NCI-H460 (cell line): ENCODE results near the gene KIF5B. TPM values are rescaled to one million over a fixed set of nuclear protein-coding genes. Genes with fewer than 3 reads are reported as not detected.
A peak's percentile ranks its signal among the peaks of the same experiment; 100 is the strongest.
"Not testable (repeated sequence)": the region's sequence is repeated elsewhere in the genome, so short reads cannot be mapped to it uniquely, and the experiment has no call there.

Source experiments
- DNase-seq: peaks from one replicate; pipeline ENCODE4 v3.0.0-alpha.2; 2016; ENCODE audit warnings: low read depth; ENCODE audit errors: extremely low read depth
- total RNA-seq: library from RNA; depleted of rRNA; stranded (reverse); fragments of >200 nt; shearing (Covaris generic); gene quantifications from 2 replicates; pipeline ENCODE4 v1.2.3, GENCODE V29; 2014

The KIF5B gene
- total RNA-seq, 1 experiment from 2014 or later: 135 TPM

GRCh38 chr10:32061440-32061839 lies 5.2 kb upstream of the KIF5B start:
- no peak for DNase-seq

GRCh38 chr10:32060347-32060746 lies 4.1 kb upstream of the KIF5B start:
- no peak for DNase-seq

- no peak for DNase-seq
Observed at GRCh38 chr10:32059472-32059871, 3.2 kb upstream of the KIF5B start.

DNA sequence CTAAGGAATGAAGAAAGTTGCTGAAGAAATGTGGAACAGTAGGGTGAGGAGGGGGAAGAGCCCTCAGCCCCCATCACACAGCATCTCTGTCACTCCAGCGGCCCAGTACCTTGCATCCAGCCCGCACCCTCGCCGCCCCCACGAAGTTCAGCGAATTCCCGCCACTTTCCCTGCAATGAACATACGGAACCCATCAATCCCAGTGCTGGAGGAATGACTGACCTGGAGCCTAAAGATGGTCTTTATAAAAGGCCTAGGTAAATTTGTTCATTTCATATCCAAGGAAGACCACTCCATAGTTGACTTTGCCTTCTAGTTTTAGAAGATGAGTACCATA lies 779 bp upstream of the KIF5B start:
- no peak for DNase-seq

DNA sequence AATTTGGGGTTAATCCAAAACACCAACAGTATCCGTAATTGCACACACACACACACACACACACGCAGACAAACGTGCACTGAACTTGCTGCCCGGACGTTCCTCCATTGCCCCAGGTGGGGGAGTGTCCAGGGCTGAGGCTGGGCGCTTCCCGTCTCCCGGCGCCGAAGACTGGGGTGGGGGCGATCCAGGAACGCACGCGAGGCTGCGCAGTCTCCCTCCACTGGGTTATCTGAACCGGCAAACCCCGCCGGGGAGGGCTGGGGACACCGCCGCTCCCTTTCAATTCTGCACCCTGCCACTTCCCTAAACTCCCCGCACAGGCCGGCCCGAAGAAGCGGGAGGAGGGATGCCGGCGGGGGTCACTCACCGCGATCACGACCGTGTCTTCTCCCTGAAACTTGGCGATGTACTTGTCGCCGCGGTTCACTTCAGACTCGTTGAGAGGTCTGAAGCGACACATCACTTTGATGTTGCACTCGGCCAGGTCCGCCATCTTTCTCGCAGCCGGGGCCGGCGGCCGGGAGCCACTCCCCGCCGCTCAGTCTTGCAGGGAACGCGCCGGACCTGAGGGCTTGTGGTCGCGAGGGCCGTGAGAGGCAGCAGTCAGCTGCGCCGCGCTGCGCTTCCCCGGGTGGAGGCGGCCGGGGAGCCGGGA lies 618 bp downstream of the KIF5B start:
- DNase-seq: peak; percentile 13

GRCh38 chr10:32054094-32054493 lies 2.1 kb downstream of the KIF5B start:
- no peak for DNase-seq

- not testable (repeated sequence) for DNase-seq
Observed at GRCh38 chr10:32053392-32053791, 2.8 kb downstream of the KIF5B start.

DNA sequence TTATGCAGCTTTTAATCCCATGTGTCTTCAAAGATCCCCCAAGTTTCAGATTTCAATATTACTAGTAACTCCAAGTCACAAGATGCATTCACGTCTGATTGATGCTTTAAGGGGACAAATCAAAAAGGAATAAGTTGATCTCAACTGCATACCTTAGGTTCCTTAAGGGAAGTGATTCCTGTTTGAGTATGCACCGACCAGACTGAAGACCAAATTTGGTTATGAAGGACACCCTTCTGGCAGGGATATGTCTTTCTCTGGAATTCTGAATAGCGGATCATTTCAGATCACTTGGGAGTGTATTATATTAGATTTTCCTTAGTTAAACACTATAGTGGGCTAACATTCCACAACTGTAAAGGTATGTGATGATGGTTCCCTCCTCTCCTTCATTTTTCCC lies 4.3 kb downstream of the KIF5B start:
- DNase-seq: no peak

DNA sequence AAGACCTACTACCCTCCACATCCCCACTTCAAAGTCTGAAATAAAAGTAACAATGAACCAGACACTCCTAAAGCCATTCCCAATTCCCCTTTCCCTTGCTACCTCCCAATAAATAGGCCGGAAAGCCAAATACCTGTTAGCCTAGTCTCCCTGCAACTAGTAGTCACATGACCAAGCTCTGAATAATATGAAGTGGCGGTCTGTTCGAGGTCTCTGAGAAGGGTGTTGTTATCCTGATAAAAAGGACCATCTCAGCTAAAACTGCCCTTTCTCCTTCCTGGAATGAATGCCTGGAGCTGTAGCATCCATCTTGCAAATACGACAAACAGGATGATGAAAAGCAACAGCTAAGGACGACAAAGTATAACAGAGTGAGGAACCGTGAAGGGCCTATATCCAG lies 6.0 kb downstream of the KIF5B start:
- no peak for DNase-seq

GRCh38 chr10:32049113-32049512 lies 7.1 kb downstream of the KIF5B start:
- no peak for DNase-seq

GRCh38 chr10:32048282-32048681 lies 7.9 kb downstream of the KIF5B start:
- DNase-seq: no peak

DNA sequence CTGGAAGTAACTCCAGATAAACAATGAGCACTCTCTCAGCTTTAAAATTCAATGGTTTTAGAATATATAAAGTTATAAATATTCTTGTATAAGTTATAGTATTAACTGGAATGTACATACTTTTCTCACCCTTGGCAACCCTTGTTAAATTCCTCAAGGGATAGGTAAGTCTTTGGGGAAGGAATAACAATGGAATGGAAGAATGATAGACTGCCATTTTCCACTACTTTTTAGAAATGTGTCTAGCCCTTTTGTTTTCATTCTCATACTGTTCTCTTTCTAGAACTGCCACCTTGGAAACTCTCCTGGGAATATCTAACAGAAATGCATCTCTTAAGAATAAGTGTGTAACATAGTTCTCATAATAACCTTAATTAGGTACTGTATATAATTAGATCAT lies 8.3 kb downstream of the KIF5B start:
- DNase-seq: no peak

DNA sequence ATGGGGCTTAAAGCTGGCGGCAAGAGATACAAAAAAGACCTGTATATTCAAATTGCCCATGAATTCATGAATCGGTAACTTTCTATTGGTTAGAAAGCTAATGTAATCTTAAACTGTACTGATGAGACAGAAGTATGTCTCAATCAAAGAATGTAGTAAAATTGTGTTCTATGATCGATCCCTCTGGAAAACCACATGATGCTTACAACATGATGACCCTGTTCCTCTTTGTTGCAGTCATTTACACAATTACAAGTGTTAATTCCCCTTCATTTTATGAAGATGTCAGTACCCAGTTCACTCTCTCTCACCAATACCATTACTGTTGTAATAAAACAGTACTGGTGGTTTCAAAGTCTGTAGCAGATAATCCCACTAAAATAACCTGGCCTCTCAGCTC lies 10.1 kb downstream of the KIF5B start:
- DNase-seq: no peak

DNA sequence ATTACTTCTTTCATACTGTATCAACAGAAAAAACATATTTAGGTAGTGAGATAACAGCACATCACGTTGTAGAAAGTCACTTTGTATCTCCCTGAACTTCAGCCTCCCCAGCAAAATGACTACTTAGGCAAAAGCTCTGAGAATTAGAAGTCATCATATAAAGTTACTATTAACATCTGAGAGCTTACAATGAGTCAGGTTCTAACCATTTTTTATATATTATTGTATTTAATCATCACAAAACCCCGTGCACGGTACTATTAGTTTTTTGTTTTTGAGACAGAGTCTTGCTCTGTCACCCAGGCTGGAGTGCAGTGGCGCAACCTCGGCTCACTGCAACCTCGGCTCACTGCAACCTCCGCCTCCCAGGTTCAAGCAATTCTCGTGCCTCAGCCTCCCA lies 13.5 kb downstream of the KIF5B start:
- DNase-seq: not testable (repeated sequence)

DNA sequence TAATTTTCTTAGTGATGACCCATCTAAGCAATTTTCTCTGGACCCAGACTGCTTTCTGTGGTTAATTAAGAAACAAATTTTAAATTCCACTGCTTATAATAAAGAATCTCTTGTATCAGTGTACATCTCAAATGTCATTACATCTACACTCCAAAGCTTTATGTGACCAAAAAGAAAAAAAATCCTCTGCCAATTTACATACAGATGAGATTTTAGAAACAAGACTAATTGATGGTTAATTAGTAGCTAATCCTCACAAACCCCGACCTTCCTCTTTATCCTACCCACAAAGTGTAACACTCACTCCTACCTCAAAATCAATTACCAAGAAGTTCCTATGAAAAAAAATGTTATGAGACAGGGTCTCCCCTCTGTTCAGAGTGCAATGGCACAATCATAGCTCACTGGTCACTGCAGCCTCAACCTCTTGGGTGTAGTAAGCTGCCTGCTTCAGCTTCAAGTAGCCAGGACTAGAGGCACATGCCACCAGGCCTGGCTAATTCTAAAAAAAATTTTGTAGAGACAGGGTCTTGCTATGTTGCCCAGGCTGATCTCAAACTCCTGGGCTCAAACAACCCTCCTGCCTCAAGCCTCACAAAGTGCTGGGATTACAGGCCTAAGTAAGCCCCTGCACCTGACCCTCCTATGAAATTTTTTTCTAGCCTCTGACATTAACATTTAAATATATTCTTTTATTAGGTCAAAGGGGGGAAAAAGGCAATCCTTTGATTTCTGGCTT lies 14.8 kb downstream of the KIF5B start:
- DNase-seq: no peak

DNA sequence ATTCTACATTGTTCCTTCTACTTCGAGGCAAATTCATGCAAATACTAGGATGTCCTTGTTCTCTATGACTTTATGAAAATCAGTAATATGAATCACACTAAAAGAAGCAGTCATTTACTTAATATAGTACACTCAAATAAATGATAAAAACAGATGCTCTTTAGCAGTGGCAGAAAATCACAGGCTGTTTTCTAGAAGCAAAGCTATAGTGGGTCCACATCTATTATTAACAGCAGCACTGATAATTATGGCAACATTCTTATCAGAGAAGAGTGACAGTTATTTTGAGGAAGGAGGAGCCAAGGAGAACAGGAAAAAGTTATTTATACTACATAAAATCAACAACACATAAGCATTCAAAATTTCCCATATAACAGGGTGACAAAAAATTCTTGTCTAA lies 16.5 kb downstream of the KIF5B start:
- no peak for DNase-seq

DNA sequence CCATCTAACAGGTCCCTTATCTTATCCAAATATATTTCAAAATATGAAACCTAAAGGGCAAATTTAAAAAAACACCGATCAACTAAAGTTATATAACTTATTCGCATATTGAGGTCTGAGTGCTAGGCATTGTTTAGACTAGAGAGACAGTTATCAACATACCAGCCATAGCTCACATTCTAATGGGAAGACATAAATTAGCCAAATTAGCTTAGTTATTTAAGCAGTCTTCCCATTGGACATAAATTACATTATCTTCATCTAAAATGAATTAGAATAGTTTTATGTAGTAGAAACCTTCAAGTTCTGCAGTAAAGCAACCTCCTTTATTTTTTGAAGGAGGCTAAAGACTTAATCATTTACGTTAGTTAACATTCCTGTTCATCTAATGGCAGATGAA lies 17.4 kb downstream of the KIF5B start:
- DNase-seq: no peak

- DNase-seq: no peak
Observed at GRCh38 chr10:32036922-32037321, 19.3 kb downstream of the KIF5B start.

DNA sequence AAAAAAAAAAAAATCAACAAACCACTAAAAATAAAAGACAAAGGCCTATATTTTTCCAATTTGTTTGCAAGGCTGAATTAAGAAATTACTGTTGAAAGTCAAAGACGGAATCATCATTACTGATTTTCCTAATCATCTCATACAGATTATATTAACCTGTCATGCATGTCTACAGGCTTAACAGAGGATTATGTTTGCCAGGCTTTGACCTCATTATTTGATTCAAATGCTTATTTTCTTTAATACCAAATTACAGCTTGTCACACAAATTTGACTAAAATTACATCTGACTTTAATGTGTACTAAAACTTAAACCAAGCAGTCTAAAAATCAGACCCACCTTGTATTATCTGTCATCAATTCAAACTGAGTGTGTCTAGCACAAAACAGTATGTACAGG lies 21.2 kb downstream of the KIF5B start:
- no peak for DNase-seq

GRCh38 chr10:32033171-32033570 lies 23.1 kb downstream of the KIF5B start:
- DNase-seq: no peak

- DNase-seq: no peak
Observed at GRCh38 chr10:32031920-32032319, 24.3 kb downstream of the KIF5B start.

DNA sequence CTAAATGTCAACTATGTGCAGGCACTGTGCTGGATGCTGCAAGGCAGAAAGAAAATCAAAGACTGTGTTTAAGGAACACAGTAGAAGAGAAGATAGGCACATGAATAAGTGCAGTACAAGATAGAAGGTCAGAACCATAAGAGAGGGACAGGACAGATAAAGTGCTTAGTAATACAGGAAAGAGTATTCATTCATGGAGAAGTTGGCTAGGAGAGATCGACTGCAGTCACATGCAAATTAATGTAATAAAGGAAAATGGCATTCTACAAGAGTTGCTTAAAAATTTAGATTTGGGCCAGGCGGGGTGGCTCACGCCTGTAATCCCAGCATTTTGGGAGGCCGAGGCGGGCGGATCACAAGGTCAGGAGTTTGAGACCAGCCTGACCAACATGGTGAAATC lies 24.8 kb downstream of the KIF5B start:
- no peak for DNase-seq

- DNase-seq: no peak
Observed at GRCh38 chr10:32028710-32029109, 27.5 kb downstream of the KIF5B start.
